Activated CD4-positive, alpha-beta T cell treated with anti-CD3 and anti-CD28 coated beads for 48 hours (primary cell): ENCODE results near the gene PPP1R13B.
"Not testable (repeated sequence)": the region's sequence is repeated elsewhere in the genome, so short reads cannot be mapped to it uniquely, and the experiment has no call there.

Experiments used
- DNase-seq: peaks from one replicate; pipeline ENCODE4 v3.0.0-alpha.2; 2020

The PPP1R13B gene

GRCh38 chr14:103856607-103857006, 9.2 kb upstream of the PPP1R13B start:
- DNase-seq, result no peak

DNA sequence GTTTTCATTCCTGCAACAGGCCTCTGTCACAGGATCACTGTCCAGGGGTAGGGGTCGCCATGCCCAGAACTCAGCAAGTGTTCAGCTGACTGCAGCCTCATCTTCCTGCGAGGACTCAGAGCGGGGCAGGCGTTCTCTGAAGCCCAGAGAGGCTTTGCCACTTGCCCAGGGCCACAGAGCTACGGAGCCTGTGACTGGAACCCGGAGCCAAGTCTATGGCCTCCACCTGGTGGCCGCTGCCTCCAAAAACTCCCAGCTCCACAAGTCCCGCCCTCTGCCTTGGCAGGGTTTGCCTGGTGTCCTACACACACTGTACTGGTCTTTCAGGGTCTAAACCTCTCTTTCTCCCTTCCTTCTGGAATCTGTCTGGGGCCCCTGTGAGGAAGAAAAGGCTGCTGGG, 8.7 kb upstream of the PPP1R13B start:
- DNase-seq, result no peak

- no peak for DNase-seq
These were observed 8.3 kb upstream of the PPP1R13B start for GRCh38 chr14:103855734-103856095.

DNA sequence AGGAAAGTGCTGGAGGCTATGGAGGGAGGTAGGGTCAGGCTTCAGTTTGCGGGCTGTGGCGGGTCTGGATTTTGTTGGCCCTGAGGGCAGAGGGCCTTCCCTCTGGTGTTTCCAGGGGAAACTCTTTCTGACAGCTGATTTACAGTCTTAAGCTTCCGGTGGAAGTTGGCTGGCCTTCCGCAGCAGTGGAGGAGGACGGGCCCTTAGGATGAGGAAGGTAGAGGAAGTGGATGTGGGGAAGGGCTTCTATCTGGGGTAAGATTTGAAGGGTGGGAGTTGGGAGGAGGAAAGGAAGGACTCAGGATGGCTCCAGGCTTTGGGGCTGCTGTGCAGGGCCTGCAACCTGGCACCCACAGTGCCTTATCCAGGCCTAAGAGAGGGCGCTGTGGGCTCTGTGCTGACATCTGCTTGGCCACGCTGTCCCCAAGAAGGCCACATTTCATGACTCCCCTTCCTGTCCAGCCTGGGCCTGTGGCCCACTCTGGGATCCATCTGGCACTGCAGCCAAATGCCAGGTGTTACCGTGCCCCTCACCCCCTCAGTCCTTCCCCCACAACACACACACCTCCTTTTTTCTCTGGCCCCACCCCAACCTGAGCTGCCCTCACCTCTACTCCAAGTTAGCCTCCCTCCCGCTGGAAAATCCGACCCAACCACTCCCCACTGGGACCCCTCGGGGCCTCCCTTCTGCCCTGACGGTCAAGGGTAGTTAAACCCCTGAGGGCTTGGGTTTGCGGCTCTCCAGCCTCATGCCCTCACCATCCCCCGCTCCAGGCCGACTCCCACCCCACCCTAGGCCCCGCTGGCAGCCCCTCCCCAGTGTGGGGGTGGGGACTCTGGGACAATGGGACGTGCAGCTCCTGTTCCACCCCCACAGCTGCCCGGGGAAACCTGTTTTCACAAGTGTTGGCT, 7.7 kb upstream of the PPP1R13B start:
- DNase-seq, result no peak

GRCh38 chr14:103854017-103854808, 6.8 kb upstream of the PPP1R13B start:
- no peak for DNase-seq

- no peak for DNase-seq
These were observed 1.9 kb upstream of the PPP1R13B start for GRCh38 chr14:103849151-103849886.

GRCh38 chr14:103848175-103849077, 1.1 kb upstream of the PPP1R13B start:
- no peak for DNase-seq

DNA sequence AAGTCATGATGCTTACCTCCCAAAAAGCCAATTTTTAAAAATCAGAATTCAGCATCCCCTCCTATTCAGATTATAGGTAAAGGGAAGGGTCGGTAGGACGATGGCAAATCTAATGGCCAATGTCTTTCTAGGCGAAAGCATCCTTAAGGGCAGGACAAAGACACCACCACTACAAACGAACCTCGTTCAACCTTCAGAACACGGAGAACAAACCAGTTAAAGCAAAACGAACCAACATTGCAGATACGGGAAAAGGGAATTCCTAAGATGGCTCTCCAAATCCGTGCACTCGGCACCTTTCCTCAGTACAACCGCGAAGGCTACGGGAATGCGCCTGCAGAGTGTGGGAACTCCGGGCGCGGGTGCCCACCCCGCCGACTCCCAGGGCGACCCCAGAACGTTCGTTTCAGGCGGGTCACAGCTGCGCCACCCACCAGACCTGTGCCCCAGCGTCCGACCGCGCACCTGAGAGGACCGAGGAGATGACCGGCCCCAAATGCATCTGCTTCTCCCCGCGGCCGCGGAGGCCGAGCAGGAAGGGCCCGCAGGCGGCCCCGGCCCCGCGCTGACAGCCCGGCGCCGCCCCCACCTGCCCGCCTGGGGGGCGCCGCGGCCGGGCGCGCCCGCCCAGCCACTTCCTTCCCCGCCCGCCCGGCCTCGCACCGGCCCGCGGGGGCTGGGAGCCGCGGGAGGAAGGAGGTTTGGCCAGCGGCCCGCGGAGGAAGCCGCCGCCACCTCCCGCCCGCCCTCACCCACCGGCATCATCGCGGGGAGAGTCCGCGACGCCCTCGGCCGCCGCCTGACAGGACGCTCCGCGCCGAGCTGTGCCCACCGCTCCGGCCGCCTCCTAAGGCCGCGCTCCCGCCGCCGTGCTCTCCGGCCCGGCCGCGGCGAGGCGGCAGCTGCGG, 578 bp downstream of the PPP1R13B start:
- peak; percentile 15 for DNase-seq

GRCh38 chr14:103846097-103846496, 1.3 kb downstream of the PPP1R13B start:
- no peak for DNase-seq

GRCh38 chr14:103845327-103845726, 2.0 kb downstream of the PPP1R13B start:
- no peak for DNase-seq

- DNase-seq, result not testable (repeated sequence)
These were observed 6.1 kb downstream of the PPP1R13B start for GRCh38 chr14:103841265-103841664.

DNA sequence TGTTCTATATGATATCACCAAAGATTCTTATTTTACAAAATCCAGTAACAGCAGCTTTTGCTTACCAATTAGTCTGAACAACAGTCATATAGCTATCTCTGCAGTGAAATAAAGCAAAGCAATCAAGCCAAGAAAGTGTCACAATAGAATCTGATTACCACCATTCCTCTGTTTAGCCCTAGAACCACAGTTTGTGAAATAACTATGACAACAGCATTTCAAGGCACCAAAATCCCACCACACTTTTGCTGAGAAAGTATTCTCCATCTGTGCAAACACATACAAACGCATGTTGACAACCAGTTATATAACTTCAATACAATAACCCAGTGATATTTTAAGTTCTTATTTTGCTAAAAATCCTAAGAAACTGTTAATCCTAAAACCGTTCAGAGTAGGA, 7.4 kb downstream of the PPP1R13B start:
- no peak for DNase-seq

DNA sequence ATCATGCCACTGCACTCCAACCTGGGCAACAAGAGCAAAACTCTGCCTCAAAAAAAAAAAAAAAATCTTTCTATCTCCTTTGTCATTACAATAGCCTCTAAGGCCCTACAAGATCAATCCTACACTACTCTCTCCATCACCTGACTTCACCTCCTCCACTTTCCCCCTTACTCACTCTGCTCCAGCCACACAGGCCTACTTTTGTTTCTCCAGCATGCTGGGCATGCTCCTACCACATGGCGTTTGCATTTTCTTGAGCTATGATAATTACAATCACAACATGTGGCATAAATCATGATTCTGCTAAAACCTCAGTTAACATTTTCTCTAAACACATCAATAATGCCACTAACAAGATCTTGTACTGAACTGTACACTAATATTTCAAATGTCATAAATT, 7.8 kb downstream of the PPP1R13B start:
- DNase-seq, result no peak

DNA sequence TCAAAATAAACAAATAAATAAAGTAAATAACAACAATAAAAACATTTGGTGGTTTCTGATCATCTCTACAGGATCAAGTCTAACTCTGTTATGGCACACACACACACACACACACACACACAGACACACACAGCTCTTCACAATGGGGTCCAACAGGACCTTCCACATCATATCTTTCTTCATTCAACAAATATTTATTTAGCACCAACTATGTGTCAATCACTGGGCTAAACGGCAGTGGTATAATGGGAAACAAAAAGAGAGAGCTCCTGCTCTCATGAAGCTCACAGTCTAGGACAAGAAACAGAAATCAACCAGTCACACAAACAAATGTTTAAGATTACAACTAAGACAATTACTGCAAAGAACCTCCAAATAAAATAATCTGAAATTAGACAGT, 9.3 kb downstream of the PPP1R13B start:
- DNase-seq, result no peak

GRCh38 chr14:103836976-103837725, 10.2 kb downstream of the PPP1R13B start:
- DNase-seq, result no peak

DNA sequence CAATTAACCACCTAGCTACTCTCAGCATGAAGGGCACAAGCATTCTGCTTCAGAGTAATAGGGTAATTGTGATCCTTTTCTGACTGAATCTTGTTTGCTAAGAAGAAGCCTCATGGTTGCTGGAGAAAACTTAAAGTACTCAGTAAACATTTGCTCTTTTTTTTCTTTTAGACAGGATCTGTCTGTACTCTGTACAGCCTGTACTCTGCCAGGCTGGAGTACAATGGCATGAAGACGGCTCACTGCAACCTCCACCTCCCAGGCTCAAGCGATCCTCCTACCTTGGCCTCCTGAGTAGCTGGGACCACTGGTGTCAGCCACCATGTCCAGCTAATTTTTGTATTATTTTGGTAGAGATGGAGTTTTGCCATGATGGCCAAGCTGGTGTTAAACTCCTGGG, 12.4 kb downstream of the PPP1R13B start:
- DNase-seq, result no peak

DNA sequence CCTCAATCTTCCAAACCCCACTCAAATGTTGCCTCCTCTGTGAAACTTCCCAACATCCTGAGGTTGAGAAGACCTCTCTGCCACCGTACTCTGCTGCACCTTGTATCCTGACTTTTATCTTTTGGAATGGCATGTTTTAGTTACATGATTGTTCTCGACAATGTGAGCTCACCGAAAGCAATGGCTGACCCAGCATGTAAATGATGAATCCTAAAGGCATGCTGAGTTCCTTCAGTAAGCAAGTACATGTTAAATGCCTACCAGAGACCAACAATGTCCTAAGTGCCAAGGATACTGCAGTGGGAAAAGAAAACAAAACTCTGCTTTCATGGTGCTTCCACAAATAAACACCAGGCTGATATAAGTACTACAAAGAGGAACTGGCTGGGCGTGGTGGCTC, 13.7 kb downstream of the PPP1R13B start:
- DNase-seq, result no peak

- no peak for DNase-seq
These were observed 15.3 kb downstream of the PPP1R13B start for GRCh38 chr14:103832046-103832445.

DNA sequence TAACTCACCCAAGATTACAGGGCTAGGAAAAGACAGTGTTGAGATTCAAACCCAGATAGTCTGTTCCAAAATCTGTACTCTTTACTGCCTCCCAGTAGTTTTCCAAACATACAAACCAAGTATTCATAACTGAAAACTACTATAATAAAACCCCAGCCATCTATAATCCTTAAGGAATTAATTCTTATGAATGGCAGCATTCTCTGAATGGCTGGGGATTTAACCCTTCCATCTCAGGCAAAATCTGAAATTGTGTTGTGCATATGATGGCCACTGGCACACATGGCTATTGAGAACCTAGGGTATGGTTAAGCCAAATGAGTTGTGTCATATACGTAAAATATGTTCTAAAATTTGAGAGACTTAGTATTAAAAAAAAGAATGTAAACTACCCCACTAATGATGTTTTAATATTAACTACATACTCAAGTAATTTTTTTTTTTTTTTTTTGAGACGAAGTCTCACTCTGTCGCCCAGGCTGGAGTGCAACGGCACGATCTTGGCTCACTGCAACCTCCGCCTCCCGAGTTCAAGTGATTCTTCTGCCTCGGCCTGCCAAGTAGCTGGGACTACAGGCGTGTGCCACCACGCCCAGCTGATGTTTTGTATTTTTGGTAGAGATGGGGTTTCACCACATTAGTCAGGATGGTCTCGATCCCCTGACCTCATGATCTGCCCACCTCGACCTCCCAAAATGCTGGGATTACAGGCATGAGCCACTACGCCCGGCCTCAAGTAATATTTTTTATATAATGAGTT, 16.7 kb downstream of the PPP1R13B start:
- DNase-seq, result no peak
